ENCODE data around the gene CANX. TPM values are rescaled to one million over a fixed set of nuclear protein-coding genes. Genes with fewer than 3 reads are reported as not detected.

The CANX gene
- total RNA-seq, 1 experiment from 2014 or later = 766 TPM

DNA sequence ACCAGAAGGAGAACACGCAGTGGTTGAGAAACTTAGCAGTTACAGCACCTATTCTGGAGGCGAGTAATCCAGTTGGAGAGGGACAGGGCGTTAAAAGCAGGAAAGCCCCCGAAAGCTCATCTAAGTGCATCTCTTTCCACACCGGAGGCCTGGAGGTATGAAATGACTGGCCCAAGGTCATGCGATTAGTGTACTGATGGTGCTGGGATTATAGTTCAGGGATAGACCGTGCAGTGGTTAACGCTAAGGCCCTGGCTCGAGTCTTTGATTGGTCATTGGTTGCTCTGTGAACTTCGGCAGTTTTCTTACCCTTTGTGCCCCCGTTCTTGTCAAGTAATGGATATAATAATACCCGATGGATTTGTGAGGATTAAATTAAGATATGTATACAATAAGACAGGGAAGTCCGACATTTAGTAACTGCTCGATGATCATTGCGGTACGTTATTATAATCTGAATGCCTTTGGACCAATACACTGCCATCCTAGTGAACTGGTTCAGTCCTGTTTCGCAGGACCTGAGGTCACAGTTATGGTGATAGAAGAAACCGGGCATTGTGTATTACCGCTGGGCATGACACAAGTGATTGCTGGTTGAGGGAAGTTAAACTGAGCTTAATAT lies 960 bp downstream of the CANX start:
- Histone ChIP-seq H3K36me3 (ENCODE audit: control insufficient read depth in 1 of 2, insufficient read depth in 2 of 2, low read length in 2 of 2) (peaks cover 0 to 33% of the 10 kb centered on the region in 2 experiments; a peak in 1 of 4 replicates), H3K27me3 (ENCODE audit: insufficient read depth, low read length) (no peaks in the 10 kb centered on the region), H3K4me3 (replicated peaks in 1 of 2; ENCODE audit: low read depth in 1 of 2, low read length in 2 of 2) (peak overlapping the region; percentile 66 to 87), H3K9ac (ENCODE audit: low read length) (peak overlapping the region; percentile 100), H3K9me2 (ENCODE audit: insufficient read depth) (no peaks in the 10 kb centered on the region), H2AFZ (ENCODE audit: low read depth, low read length, poor library complexity, severe bottlenecking) (no peak overlapping the region), H3K27ac (ENCODE audit: low read depth, low read length) (peak overlapping the region; percentile 96), H3K9me3 (ENCODE audit: control insufficient read depth in 1 of 2, insufficient read depth in 1 of 2, low read depth in 1 of 2, low read length in 2 of 2) (no peaks in the 10 kb centered on the region), H3K4me1 (ENCODE audit: control insufficient read depth in 1 of 2, insufficient read depth in 2 of 2, low read length in 2 of 2) (peaks cover 4 to 27% of the 10 kb centered on the region in 2 experiments; a peak in 3 of 4 replicates), H3K79me2 (ENCODE audit: insufficient read depth, low read length) (peaks cover 60% of the 10 kb centered on the region), H3K4me2 (ENCODE audit: low read length) (peak overlapping the region; percentile 83), H4K20me1 (ENCODE audit: insufficient read depth) (peaks cover 3% of the 10 kb centered on the region; the same call in 1 of the 2 replicates)
- ATAC-seq (no peak), DNase-seq (ENCODE audit: low read depth, low spot score) (no peak)
- ChIA-PET POLR2A (interaction anchor here (0.6 to 1.3 kb wide), 2 partner anchors 33 to 76 kb away, joined by 3 to 4 read pairs; partner anchors contain the start of genes HNRNPH1 and MAML1), RAD21 (ENCODE audit: low non-redundant PET in 1 of 2, low total read pairs in 2 of 2, uncharacterized antibody in 2 of 2, unreplicated experiment in 2 of 2) (no interaction called here), CTCF (no interaction called here)
- TF ChIP-seq, protein P1, sequence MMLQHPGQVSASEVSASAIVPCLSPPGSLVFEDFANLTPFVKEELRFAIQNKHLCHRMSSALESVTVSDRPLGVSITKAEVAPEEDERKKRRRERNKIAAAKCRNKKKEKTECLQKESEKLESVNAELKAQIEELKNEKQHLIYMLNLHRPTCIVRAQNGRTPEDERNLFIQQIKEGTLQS (IDR thresholded peaks at IDR 0.05) = no peak
- no peak for TF ChIP-seq CBX3 (IDR thresholded peaks at IDR 0.05; ENCODE audit: low read depth)
- TF ChIP-seq SRF (IDR thresholded peaks at IDR 0.05; ENCODE audit: low read depth) = no peak
- no peak for TF ChIP-seq ZFX (IDR thresholded peaks at IDR 0.05)
- no peak for TF ChIP-seq POLR2A (IDR thresholded peaks at IDR 0.05; ENCODE audit: borderline replicate concordance, extremely low read depth, insufficient read depth, insufficient read length)
- TF ChIP-seq EZH2phosphoT487 (IDR thresholded peaks at IDR 0.05; ENCODE audit: borderline replicate concordance) = no peak
- no peak for TF ChIP-seq EZH2 (IDR thresholded peaks at IDR 0.05)
- TF ChIP-seq FOSL1 (IDR thresholded peaks at IDR 0.05; ENCODE audit: low read depth) = no peak
- TF ChIP-seq POLR2AphosphoS5 (IDR thresholded peaks at IDR 0.05; ENCODE audit: low read depth, low read length) = peak; percentile 42
- intact Hi-C loops (cut with micrococcal nuclease) = loop anchor here (1.0 to 2.0 kb wide), 2 partner anchors 41 to 76 kb away; partner anchors contain the start of gene HNRNPH1
- BruUV-seq (replicated peaks) = TSS peak; percentile 68

DNA sequence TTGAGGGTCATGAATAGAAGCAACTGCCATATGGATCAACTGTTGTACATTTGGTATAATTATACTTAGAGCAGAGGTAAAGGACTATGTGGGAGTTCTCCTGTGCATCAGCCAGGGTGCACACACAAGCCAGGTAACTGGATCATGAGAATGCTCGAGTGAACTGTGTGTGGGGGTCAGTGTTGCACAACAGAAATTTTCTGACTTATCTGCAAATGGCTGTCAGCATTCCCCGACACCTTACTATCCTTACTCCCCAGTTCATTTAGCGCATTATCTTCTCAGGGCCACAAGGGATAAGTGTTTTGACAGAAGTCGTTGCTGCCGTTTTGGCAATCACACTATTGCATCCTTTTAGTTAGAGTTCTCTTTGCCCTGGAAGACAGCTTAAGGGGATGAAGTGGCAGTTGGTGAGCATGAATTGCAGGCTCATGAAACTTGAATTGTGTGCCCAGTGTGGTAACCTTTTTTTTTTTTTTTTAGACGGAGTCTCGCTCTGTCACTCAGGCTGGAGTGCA lies 1.7 kb downstream of the CANX start:
- Histone ChIP-seq H3K36me3 (ENCODE audit: control insufficient read depth in 1 of 2, insufficient read depth in 2 of 2, low read length in 2 of 2) (peaks cover under 1 to 36% of the 10 kb centered on the region in 2 experiments; a peak in 3 of 4 replicates), H3K4me3 (replicated peaks in 1 of 2; ENCODE audit: low read depth in 1 of 2, low read length in 2 of 2) (peak overlapping the region; percentile 66 to 87), H4K20me1 (ENCODE audit: insufficient read depth) (peaks cover 5% of the 10 kb centered on the region; the same call in 1 of the 2 replicates), H3K27me3 (ENCODE audit: insufficient read depth, low read length) (no peaks in the 10 kb centered on the region), H3K9ac (ENCODE audit: low read length) (peak overlapping the region; percentile 100), H3K4me1 (ENCODE audit: control insufficient read depth in 1 of 2, insufficient read depth in 2 of 2, low read length in 2 of 2) (peaks cover 4 to 27% of the 10 kb centered on the region in 2 experiments; a peak in 3 of 4 replicates), H3K9me3 (ENCODE audit: control insufficient read depth in 1 of 2, insufficient read depth in 1 of 2, low read depth in 1 of 2, low read length in 2 of 2) (no peaks in the 10 kb centered on the region), H3K27ac (ENCODE audit: low read depth, low read length) (peak overlapping the region; percentile 96; the same call in 1 of the 2 replicates), H3K9me2 (ENCODE audit: insufficient read depth) (no peaks in the 10 kb centered on the region), H3K79me2 (ENCODE audit: insufficient read depth, low read length) (peaks cover 67% of the 10 kb centered on the region), H2AFZ (ENCODE audit: low read depth, low read length, poor library complexity, severe bottlenecking) (no peak overlapping the region), H3K4me2 (ENCODE audit: low read length) (peak overlapping the region; percentile 83)
- POLR2A ChIA-PET = interaction anchor here (1.3 kb wide), 1 partner anchor 32 kb away, joined by 4 read pairs; the partner anchor contains the start of gene MAML1
- intact Hi-C loops (cut with micrococcal nuclease) = no loop called here
- DNase-seq (ENCODE audit: low read depth, low spot score) (no peak), ATAC-seq (no peak)
- RAD21 ChIA-PET (ENCODE audit: low non-redundant PET in 1 of 2, low total read pairs in 2 of 2, uncharacterized antibody in 2 of 2, unreplicated experiment in 2 of 2) = no interaction called here
- CTCF ChIA-PET = no interaction called here
- BruUV-seq (replicated peaks) = no TSS peak
- TF ChIP-seq EGR1 (IDR thresholded peaks at IDR 0.05; ENCODE audit: low read depth) (no peak), ELF1 (IDR thresholded peaks at IDR 0.05; ENCODE audit: borderline replicate concordance, low read depth) (no peak), JUND (IDR thresholded peaks at IDR 0.05) (no peak)
- TF ChIP-seq, protein P2, sequence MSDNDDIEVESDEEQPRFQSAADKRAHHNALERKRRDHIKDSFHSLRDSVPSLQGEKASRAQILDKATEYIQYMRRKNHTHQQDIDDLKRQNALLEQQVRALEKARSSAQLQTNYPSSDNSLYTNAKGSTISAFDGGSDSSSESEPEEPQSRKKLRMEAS (IDR thresholded peaks at IDR 0.05) = no peak

Data from HCT116 (cell line).